ENCODE results near the gene NTM.

DNA sequence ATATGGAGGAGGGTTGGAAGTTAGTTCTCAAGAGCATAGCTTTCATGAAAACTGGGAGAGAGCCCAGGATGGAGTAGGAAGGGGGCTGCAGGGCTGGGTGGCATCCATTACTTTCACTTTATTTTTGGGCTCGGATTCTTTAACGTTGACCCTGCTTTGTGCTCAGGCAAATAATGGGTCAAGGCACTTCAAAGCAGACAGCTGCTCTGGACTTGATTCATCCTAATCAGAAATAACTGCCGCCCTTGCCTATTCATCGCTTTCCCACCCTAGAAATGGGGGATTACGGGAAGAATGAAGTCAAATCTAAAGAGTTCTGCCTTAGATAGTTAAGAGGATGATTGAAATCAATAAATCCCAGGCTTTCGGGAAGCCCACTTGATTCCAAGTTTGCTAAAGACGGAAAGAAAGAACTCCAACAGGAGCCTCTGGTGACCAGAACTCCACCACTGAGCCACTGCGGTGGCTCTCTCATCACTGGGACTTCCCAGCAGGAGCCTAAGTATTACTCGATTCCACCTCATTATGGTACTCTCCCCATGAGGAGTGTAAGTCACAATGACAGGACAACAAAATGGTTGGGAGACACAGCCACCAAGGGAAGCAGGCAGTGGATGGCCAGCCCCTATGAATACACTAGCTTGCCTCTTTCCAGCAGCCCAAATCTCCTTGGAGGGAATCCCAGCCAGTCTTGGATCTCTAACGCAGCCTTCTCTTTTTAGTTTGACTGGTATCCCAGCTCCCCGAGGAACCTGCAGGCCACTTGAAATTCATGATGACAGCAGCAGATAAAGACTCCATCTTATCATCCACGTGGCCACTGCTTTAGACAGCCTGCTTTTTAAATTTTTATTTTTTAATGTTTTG, 815.5 kb downstream of the NTM start:
- TF ChIP-seq POLR2AphosphoS5 (IDR thresholded peaks at IDR 0.05; ENCODE audit: borderline replicate concordance, low read depth, low read length) (no peak), EZH2 (IDR thresholded peaks at IDR 0.05) (no peak)
